Osteocyte (in vitro differentiated cells): Measurements from ENCODE around the gene RAD1. TPM values are rescaled to one million over a fixed set of nuclear protein-coding genes. Genes with fewer than 3 reads are reported as not detected.

Experiments
- DNase-seq: peaks from one replicate; pipeline ENCODE4 v3.0.0; 2021; ENCODE audit warnings: mixed read lengths; ENCODE audit not compliant: unreplicated experiment; ENCODE audit errors: extremely low spot score
- H3K27ac Mint-ChIP-seq: one replicate; pipeline ENCODE4 v1.8.0; 2021; ENCODE audit warnings: mild to moderate bottlenecking, mixed read lengths; ENCODE audit not compliant: unreplicated experiment
- H3K27me3 Mint-ChIP-seq: one replicate; pipeline ENCODE4 v1.8.0; 2021; ENCODE audit warnings: mixed read lengths; ENCODE audit not compliant: unreplicated experiment
- H3K36me3 Mint-ChIP-seq: one replicate; pipeline ENCODE4 v1.8.0; 2021; ENCODE audit warnings: mixed read lengths; ENCODE audit not compliant: unreplicated experiment
- H3K4me1 Mint-ChIP-seq: one replicate; pipeline ENCODE4 v1.8.0; 2021; ENCODE audit warnings: mixed read lengths; ENCODE audit not compliant: unreplicated experiment
- H3K4me3 Mint-ChIP-seq: one replicate; pipeline ENCODE4 v1.8.0; 2021; ENCODE audit warnings: mild to moderate bottlenecking, moderate library complexity, mixed read lengths; ENCODE audit not compliant: unreplicated experiment
- H3K9me3 Mint-ChIP-seq: one replicate; pipeline ENCODE4 v1.8.0; 2021; ENCODE audit warnings: mixed read lengths; ENCODE audit not compliant: unreplicated experiment
- CTCF ChIP-seq: fragments of 200-600 bp; sonication (generic); IDR thresholded peaks from 2 replicates; pipeline ENCODE4 v1.5.0; 2021; ENCODE audit warnings: antibody characterized with exemption, mild to moderate bottlenecking, moderate library complexity
- total RNA-seq: library from RNA; stranded (reverse); gene quantifications from 2 replicates; pipeline ENCODE4 v1.2.1, GENCODE V29; 2021

RAD1 gene
- total RNA-seq, 1 donor from 2014 or later, result 19.5 TPM

- Mint-ChIP-seq H3K27ac (peak overlapping the region; percentile 98), H3K4me3 (peak overlapping the region; percentile 99), H3K27me3 (no peaks in the 10 kb centered on the region), H3K36me3 (peaks cover 15% of the 10 kb centered on the region), H3K4me1 (peaks cover 20% of the 10 kb centered on the region), H3K9me3 (no peaks in the 10 kb centered on the region)
- no peak for TF ChIP-seq CTCF
- no peak for DNase-seq
These were observed 15.1 kb upstream of the RAD1 start for GRCh38 chr5:34930462-34930844.

GRCh38 chr5:34929720-34930461 lies 14.6 kb upstream of the RAD1 start:
- peaks cover 20% of the 10 kb centered on the region for H3K4me1 Mint-ChIP-seq

GRCh38 chr5:34929134-34929719 lies 13.9 kb upstream of the RAD1 start, which contains the start of gene DNAJC21:
Gene DNAJC21 (plus strand): TSS chr5:34929559. CDS start chr5:34929820, 261 bp downstream.
- Mint-ChIP-seq H3K4me3 (peak within 1 kb of the TSS; percentile 99), H3K4me1 (peaks cover 20% of the 10 kb centered on the region), H3K9me3 (no peaks in the 10 kb centered on the region), H3K27ac (peak within 1 kb of the TSS; percentile 98), H3K36me3 (peaks cover 16% of the 10 kb centered on the region), H3K27me3 (no peaks in the 10 kb centered on the region)
- no peak for TF ChIP-seq CTCF
- DNase-seq, result peak; percentile 99

More at GRCh38 chr5:34929720-34930461, 14.6 kb upstream of the RAD1 start:
- Mint-ChIP-seq H3K9me3 (no peaks in the 10 kb centered on the region), H3K27ac (peak overlapping the region; percentile 98), H3K4me3 (peak overlapping the region; percentile 99), H3K36me3 (peaks cover 16% of the 10 kb centered on the region), H3K27me3 (no peaks in the 10 kb centered on the region)
- peak; percentile 90 for DNase-seq
- no peak for TF ChIP-seq CTCF

- Mint-ChIP-seq H3K27me3 (no peaks in the 10 kb centered on the region), H3K4me3 (no peak overlapping the region), H3K27ac (no peak overlapping the region), H3K4me1 (peaks cover 28% of the 10 kb centered on the region), H3K36me3 (peaks cover 10% of the 10 kb centered on the region), H3K9me3 (no peaks in the 10 kb centered on the region)
- no peak for TF ChIP-seq CTCF
- no peak for DNase-seq
These were observed 13.0 kb upstream of the RAD1 start for GRCh38 chr5:34928267-34928666.

- no peak overlapping the region for H3K27ac Mint-ChIP-seq
- no peak for DNase-seq
- H3K36me3 Mint-ChIP-seq, result peaks cover 10% of the 10 kb centered on the region
- H3K4me3 Mint-ChIP-seq, result no peak overlapping the region
- no peaks in the 10 kb centered on the region for H3K27me3 Mint-ChIP-seq
- TF ChIP-seq CTCF, result no peak
- H3K4me1 Mint-ChIP-seq, result peaks cover 28% of the 10 kb centered on the region
- no peaks in the 10 kb centered on the region for H3K9me3 Mint-ChIP-seq
These were observed 12.5 kb upstream of the RAD1 start for GRCh38 chr5:34927785-34928184.
